T-helper 2 cell treated with Interferon-gamma antibody and Interleukin-4, amounts not matched to agents 100 ng/mL and 5 ng/mL, for 36 hours (primary cell): ENCODE measurements around the gene SLC9A9. TPM values are rescaled to one million over a fixed set of nuclear protein-coding genes. Genes with fewer than 3 reads are reported as not detected.

Experiments
- intact Hi-C: fragments of 100-400 bp; cut with micrococcal nuclease; formaldehyde crosslinking; loops from one replicate; pipeline ENCODE4 v1.15.1; 2023
- total RNA-seq: library from RNA; stranded (reverse); gene quantifications from 2 replicates; pipeline ENCODE4 v1.2.3, GENCODE V29; 2022

SLC9A9 gene
- total RNA-seq, 1 donor from 2014 or later: 13.4 TPM

- intact Hi-C loops: no loop called here
Observed at GRCh38 chr3:143653493-143653892, 194.8 kb downstream of the SLC9A9 start.

GRCh38 chr3:143652118-143652517 lies 196.2 kb downstream of the SLC9A9 start:
- intact Hi-C loops: no loop called here

- intact Hi-C loops: no loop called here
Observed at GRCh38 chr3:143650827-143651226, 197.4 kb downstream of the SLC9A9 start.

GRCh38 chr3:143650120-143650519 lies 198.1 kb downstream of the SLC9A9 start:
- intact Hi-C loops: no loop called here

GRCh38 chr3:143648708-143649107 lies 199.6 kb downstream of the SLC9A9 start:
- intact Hi-C loops: loop anchor here (10.0 kb wide), 1 partner anchor 214 kb away; no protein-coding TSS in a partner anchor

GRCh38 chr3:143648218-143648617 lies 200.1 kb downstream of the SLC9A9 start:
- intact Hi-C loops: loop anchor here (10.0 kb wide), 1 partner anchor 213 kb away; no protein-coding TSS in a partner anchor

- intact Hi-C loops: loop anchor here (1.0 to 10.0 kb wide), 2 partner anchors 210 to 523 kb away; no protein-coding TSS in a partner anchor
Observed at GRCh38 chr3:143644370-143645089, 203.7 kb downstream of the SLC9A9 start.

- intact Hi-C loops: loop anchor here (1.0 to 10.0 kb wide), 2 partner anchors 209 to 523 kb away; no protein-coding TSS in a partner anchor
Observed at GRCh38 chr3:143643905-143644304, 204.4 kb downstream of the SLC9A9 start.

GRCh38 chr3:143640774-143641173 lies 207.5 kb downstream of the SLC9A9 start:
- intact Hi-C loops: loop anchor here (10.0 kb wide), 1 partner anchor 206 kb away; no protein-coding TSS in a partner anchor

GRCh38 chr3:143637133-143637532 lies 211.1 kb downstream of the SLC9A9 start:
- intact Hi-C loops: no loop called here

- intact Hi-C loops: no loop called here
Observed at GRCh38 chr3:143634991-143635390, 213.3 kb downstream of the SLC9A9 start.

- intact Hi-C loops: no loop called here
Observed at GRCh38 chr3:143634427-143634826, 213.8 kb downstream of the SLC9A9 start.

GRCh38 chr3:143633816-143634215 lies 214.5 kb downstream of the SLC9A9 start:
- intact Hi-C loops: no loop called here

GRCh38 chr3:143629726-143630125 lies 218.5 kb downstream of the SLC9A9 start:
- intact Hi-C loops: no loop called here

- intact Hi-C loops: no loop called here
Observed at GRCh38 chr3:143628971-143629370, 219.3 kb downstream of the SLC9A9 start.

- intact Hi-C loops: no loop called here
Observed at GRCh38 chr3:143627336-143627735, 220.9 kb downstream of the SLC9A9 start.

GRCh38 chr3:143619231-143619630 lies 229.0 kb downstream of the SLC9A9 start:
- intact Hi-C loops: no loop called here

- intact Hi-C loops: no loop called here
Observed at GRCh38 chr3:143617050-143617449, 231.2 kb downstream of the SLC9A9 start.

- intact Hi-C loops: no loop called here
Observed at GRCh38 chr3:143613226-143613625, 235.0 kb downstream of the SLC9A9 start.

GRCh38 chr3:143612541-143612940 lies 235.7 kb downstream of the SLC9A9 start:
- intact Hi-C loops: no loop called here

GRCh38 chr3:143608966-143609365 lies 239.3 kb downstream of the SLC9A9 start:
- intact Hi-C loops: no loop called here

- intact Hi-C loops: no loop called here
Observed at GRCh38 chr3:143605233-143605950, 242.9 kb downstream of the SLC9A9 start.
